Testis (tissue), 3 donors: ENCODE measurements around the gene LENG8. TPM values are rescaled to one million over a fixed set of nuclear protein-coding genes. Genes with fewer than 3 reads are reported as not detected.

Experiments used
- DNase-seq: peaks from one replicate; pipeline ENCODE4 v3.0.0-alpha.2; 2019
- H3K27ac ChIP-seq, 2 donors: fragments of 200-600 bp; sonication (generic); one replicate each; pipeline ENCODE4 v1.5.1; 2019
- H3K27me3 ChIP-seq: fragments of 200-600 bp; sonication (generic); one replicate; pipeline ENCODE4 v1.5.1; 2019
- H3K36me3 ChIP-seq: fragments of 200-600 bp; sonication (generic); one replicate; pipeline ENCODE4 v1.5.1; 2017; ENCODE audit warnings: low read depth; ENCODE audit errors: missing control alignments
- H3K4me1 ChIP-seq: fragments of 200-600 bp; sonication (generic); one replicate; pipeline ENCODE4 v1.5.1; 2019
- H3K4me3 ChIP-seq, 2 donors: fragments of 200-600 bp; sonication (generic); one replicate each; pipeline ENCODE4 v1.5.1; 2017 to 2019
- H3K9me3 ChIP-seq: fragments of 200-600 bp; sonication (generic); one replicate; pipeline ENCODE4 v1.5.1; 2017
- POLR2A ChIP-seq: fragments of 450-650 bp; IDR thresholded peaks from one replicate; pipeline ENCODE4 v1.6.1; 2017; ENCODE audit warnings: antibody characterized with exemption, mild to moderate bottlenecking, moderate library complexity
- WGBS, 2 donors: methylation state at CpG; one replicate each; pipeline ENCODE4 v1.1.5; 2018; 5-methylcytosine and 5-hydroxymethylcytosine counted together
- intact Hi-C: fragments of 100-400 bp; cut with DNase I; formaldehyde crosslinking; loops from one replicate; pipeline ENCODE4 v1.15.1; 2023; ENCODE audit warnings: low total_unique reads
- polyA plus RNA-seq: library from polyadenylated mRNA; stranded (reverse); fragments of 350-450 nt; fragmentation: Illumina TruSeq; extraction: RNeasy Lipid Tissue Mini Kit (QIAGEN cat#74804); gene quantifications from one replicate; pipeline ENCODE4 v1.2.3, GENCODE V29; 2014; ENCODE audit warnings: low read depth, low replicate concordance; ENCODE audit not compliant: insufficient read depth
- total RNA-seq, 2 donors: library from RNA; depleted of rRNA; stranded (reverse); fragments of >200 nt; gene quantifications; one replicate each; pipeline ENCODE4 v1.2.3, GENCODE V29; 2016
- TF ChIP-seq, protein P1 (sequence below), 3 experiments: fragments of 450-650 bp in 2 of 3; fragments of 200-600 bp in 1 of 3; sonication (generic) in 1 of 3; IDR thresholded peaks; one replicate each; pipeline ENCODE4 v1.5.1; 2016 to 2019; ENCODE audit warnings: antibody characterized with exemption in 3 of 3, mild to moderate bottlenecking in 2 of 3, moderate library complexity in 1 of 3

LENG8 gene
- total and polyA plus RNA-seq, 3 donors from 2014 or later: 167 to 507 (median 313) TPM

DNA sequence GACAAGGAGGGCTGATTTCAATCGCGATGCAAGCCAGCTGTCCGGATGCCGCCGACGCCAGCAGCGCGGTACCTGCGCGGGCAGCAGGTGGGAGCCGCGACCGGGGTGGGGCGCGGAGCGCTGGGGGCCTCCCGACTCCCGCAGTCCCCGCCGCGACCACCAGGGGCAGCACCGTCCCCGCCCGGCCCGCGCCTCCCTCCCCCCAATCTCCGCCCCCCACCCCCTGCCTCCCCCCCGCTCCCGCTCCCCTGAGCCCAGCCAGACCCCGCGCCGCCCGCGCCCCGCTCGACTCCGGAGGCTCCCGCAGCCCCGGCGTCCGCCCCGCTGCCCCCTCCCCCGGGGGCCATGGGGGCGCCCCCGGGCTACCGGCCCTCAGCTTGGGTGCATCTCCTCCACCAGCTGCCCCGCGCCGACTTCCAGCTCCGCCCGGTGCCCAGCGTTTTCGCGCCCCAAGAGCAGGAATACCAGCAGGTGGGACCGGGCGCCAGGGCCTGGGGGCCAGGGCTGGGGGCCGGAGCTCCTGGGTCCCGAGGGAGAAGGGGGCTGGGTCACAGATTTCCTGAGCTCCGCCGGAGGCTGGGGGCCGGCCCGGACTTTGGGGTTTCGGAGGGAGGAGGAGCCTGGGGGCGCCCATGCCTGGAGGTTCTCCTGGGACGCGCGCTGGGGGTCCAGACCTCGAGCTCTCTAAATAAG is 33.6 kb upstream of the LENG8 start, which contains the start of gene TTYH1:
Gene TTYH1, plus strand, starts transcription at position 257 of the 693 bp plus-strand sequence. Its CDS starts 89 bp downstream, at position 346.
- Histone ChIP-seq H3K27ac (peak within 1 kb of the TSS; percentile 66 to 69), H3K4me1 (peaks cover 22% of the 10 kb centered on the region)
- peak; percentile 59 for DNase-seq

DNA sequence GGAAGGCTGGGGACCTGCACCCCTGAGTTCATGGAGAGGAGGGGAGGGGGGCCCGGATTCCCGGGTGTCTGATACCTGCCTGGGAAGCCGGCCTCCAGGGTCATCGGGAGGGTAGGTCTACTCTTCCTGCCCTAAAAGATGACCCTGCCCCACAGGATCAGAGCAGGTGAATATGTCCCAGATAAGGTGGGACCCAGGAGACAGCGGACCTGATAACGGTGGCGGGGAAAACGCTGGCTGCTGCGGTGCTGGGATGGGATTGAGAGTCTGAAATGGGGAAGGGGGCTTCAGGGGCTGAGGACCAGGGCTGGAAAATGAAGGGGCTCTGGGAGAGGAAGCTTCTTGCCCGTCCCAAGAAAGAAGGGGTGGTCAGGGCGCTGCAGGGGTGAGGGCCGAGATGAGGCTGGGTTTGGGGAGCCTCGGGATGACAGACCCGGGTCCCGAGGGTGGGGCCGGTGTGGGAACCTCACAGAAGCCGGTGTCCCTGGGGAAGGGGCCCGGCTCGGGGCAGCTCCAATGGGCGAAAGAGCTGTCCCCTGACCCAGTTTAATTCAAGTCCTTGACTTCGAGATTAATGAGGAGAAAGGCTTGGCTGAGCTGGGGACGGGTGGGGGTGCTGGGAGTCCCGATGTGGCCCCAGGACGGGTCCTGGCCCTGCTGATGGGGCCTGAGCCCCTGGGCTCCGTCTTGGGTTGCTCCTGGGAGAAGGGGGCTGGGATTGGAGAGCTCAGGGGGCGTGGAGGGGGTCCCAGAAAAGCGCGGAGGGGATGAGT is 32.9 kb upstream of the LENG8 start:
- peak overlapping the region; percentile 49 to 70 for H3K4me3 ChIP-seq
- no peaks in the 10 kb centered on the region for H3K9me3 ChIP-seq
- H3K4me1 ChIP-seq: peaks cover 22% of the 10 kb centered on the region
- no peaks in the 10 kb centered on the region for H3K36me3 ChIP-seq
- H3K27me3 ChIP-seq: no peaks in the 10 kb centered on the region
- DNase-seq: no peak
- TF ChIP-seq POLR2A: no peak
- TF ChIP-seq, protein P1, sequence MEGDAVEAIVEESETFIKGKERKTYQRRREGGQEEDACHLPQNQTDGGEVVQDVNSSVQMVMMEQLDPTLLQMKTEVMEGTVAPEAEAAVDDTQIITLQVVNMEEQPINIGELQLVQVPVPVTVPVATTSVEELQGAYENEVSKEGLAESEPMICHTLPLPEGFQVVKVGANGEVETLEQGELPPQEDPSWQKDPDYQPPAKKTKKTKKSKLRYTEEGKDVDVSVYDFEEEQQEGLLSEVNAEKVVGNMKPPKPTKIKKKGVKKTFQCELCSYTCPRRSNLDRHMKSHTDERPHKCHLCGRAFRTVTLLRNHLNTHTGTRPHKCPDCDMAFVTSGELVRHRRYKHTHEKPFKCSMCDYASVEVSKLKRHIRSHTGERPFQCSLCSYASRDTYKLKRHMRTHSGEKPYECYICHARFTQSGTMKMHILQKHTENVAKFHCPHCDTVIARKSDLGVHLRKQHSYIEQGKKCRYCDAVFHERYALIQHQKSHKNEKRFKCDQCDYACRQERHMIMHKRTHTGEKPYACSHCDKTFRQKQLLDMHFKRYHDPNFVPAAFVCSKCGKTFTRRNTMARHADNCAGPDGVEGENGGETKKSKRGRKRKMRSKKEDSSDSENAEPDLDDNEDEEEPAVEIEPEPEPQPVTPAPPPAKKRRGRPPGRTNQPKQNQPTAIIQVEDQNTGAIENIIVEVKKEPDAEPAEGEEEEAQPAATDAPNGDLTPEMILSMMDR (IDR thresholded peaks at IDR 0.05): no peak
- H3K27ac ChIP-seq: peak overlapping the region; percentile 66 to 69
- 2 to 3% methylated on average over 13 to 28 of the region's 28 CpGs for WGBS, 2 donors
- intact Hi-C loops: no loop called here

More for the DNA sequence above, 33.6 kb upstream of the LENG8 start, which contains the start of gene TTYH1:
- Histone ChIP-seq H3K9me3 (no peaks in the 10 kb centered on the region), H3K4me3 (peak within 1 kb of the TSS; percentile 49 to 70), H3K27me3 (no peaks in the 10 kb centered on the region), H3K36me3 (no peaks in the 10 kb centered on the region)
- intact Hi-C loops: no loop called here
- 0 to 2% methylated on average over 2 to 38 of the region's 68 CpGs for WGBS, 2 donors
- TF ChIP-seq, protein P1 (IDR thresholded peaks at IDR 0.05): peak; percentile 17 to 71 (median 39)
- no peak for TF ChIP-seq POLR2A

DNA sequence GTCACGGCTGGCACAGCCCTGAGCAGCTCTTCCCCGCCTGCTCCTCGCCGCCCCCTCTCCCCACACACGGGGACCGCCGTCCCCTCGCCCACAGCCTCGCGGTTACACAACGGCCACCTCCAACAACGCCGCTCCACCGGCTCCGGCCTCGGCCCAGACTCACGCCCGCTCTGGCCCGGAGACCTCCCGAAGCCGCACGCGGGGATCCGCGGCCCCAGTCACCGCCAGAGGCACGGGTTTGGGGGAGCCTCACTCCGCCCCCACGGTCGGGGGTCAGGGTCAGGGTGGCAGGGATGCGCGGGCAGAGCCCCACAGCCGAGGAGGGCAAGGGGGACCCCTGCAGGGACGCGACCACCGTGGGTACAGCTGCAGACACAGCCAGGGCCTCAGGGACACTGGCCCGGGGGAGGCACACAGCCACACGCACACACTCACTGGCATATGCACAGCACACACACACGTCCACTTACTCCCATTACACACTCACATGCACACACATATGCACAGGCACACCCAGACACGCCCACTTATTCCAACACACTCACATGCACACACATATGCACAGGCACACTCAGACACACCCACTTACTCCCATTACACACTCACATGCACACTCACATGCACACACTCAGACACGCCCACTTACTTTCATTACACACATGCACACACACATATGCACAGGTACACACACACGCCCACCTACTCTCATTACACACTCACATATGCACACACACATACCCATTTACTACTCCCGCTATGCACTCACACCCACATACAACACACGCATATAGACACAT is 32.1 kb upstream of the LENG8 start:
- TF ChIP-seq, protein P1 (IDR thresholded peaks at IDR 0.05): no peak
- TF ChIP-seq POLR2A: no peak
- Histone ChIP-seq H3K27ac (peak overlapping the region; percentile 66 to 69), H3K36me3 (no peaks in the 10 kb centered on the region), H3K9me3 (no peaks in the 10 kb centered on the region), H3K4me3 (peak overlapping the region; percentile 49 to 70), H3K27me3 (no peaks in the 10 kb centered on the region), H3K4me1 (peaks cover 25% of the 10 kb centered on the region)
- 29 to 40% methylated on average over 23 to 40 of the region's 44 CpGs for WGBS, 2 donors
- intact Hi-C loops: no loop called here
- no peak for DNase-seq

DNA sequence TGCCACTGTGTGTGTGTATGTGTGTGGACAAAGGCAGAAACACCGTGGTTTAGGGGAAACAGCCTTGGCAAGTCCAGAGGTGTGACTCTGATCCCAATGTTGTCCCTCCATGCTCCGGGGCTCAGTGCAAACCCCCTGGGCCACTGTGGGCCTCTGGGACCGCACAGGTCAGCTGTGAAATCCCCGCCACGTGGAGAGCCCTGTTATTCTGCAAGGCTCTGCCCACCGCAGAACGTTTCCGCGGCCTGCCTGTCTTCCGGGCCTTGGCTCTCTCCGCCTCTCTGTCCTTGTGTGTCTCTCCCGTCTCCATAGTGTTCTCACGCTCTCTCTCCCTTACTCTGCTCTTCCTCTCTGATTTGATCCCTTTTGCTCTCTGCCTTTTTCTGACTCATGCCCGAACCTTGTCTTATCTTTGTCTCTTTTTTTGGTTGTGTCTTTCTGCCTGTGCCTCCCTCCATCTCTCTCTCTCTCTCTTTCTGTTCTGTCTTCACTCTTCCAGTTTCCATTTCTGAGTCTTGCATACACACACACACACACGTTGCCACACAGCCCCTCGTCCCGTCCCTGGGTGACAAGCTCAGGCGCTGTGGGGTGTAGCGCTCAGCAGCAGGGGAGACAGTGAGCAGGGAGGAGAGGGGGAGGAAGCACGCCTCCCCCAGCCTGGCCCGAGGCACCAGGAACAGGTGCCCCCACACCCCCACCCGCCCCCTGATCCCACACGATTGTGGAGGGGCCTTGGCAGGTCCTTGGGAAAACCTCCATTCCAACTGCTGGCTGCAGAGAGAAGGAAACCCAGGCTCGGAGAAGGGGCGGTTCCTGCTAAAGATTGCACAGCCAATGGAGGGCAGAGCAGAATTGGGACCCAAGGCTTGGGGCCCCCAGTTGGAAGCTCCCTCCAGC is 30.7 kb upstream of the LENG8 start:
- Histone ChIP-seq H3K9me3 (no peaks in the 10 kb centered on the region), H3K36me3 (no peaks in the 10 kb centered on the region), H3K27ac (peak overlapping the region; percentile 61 to 69), H3K4me1 (peaks cover 25% of the 10 kb centered on the region), H3K4me3 (no peak overlapping the region), H3K27me3 (no peaks in the 10 kb centered on the region)
- intact Hi-C loops: no loop called here
- 21 to 37% methylated on average over 21 to 25 of the region's 25 CpGs for WGBS, 2 donors
- TF ChIP-seq, protein P1 (IDR thresholded peaks at IDR 0.05): no peak
- no peak for TF ChIP-seq POLR2A
- peak; percentile 62 for DNase-seq
